SIG-M5 (cell line): ENCODE data around the gene LRMDA.

Experiments
- DNase-seq: peaks from one replicate; lab custom pipeline; 2025; lab: John Stamatoyannopoulos, UW

Gene LRMDA

GRCh38 chr10:75425291-75426079, 5.9 kb upstream of the LRMDA start:
- DNase-seq = no peak

GRCh38 chr10:75426880-75427279, 4.5 kb upstream of the LRMDA start:
- no peak for DNase-seq

- DNase-seq = no peak
These were observed 3.5 kb upstream of the LRMDA start for GRCh38 chr10:75427951-75428350.

- DNase-seq = peak; percentile 1
These were observed 2.8 kb upstream of the LRMDA start for GRCh38 chr10:75428434-75429158.

- DNase-seq = no peak
These were observed 2.1 kb upstream of the LRMDA start for GRCh38 chr10:75429159-75429827.

GRCh38 chr10:75430000-75430763, 1.2 kb upstream of the LRMDA start:
- no peak for DNase-seq

- DNase-seq = no peak
These were observed 752 bp downstream of the LRMDA start for GRCh38 chr10:75432176-75432575.

GRCh38 chr10:75432763-75433162, 1.3 kb downstream of the LRMDA start:
- DNase-seq = no peak

GRCh38 chr10:75433216-75433615, 1.8 kb downstream of the LRMDA start:
- no peak for DNase-seq

GRCh38 chr10:75434291-75434690, 2.9 kb downstream of the LRMDA start:
- no peak for DNase-seq

- DNase-seq = no peak
These were observed 3.9 kb downstream of the LRMDA start for GRCh38 chr10:75435291-75435690.

- DNase-seq = no peak
These were observed 5.5 kb downstream of the LRMDA start for GRCh38 chr10:75436896-75437295.

GRCh38 chr10:75437693-75438092, 6.3 kb downstream of the LRMDA start:
- DNase-seq = no peak

- DNase-seq = no peak
These were observed 6.9 kb downstream of the LRMDA start for GRCh38 chr10:75438275-75438674.

- no peak for DNase-seq
These were observed 8.4 kb downstream of the LRMDA start for GRCh38 chr10:75439811-75440210.

GRCh38 chr10:75440271-75440793, 8.9 kb downstream of the LRMDA start:
- no peak for DNase-seq

GRCh38 chr10:75441196-75441595, 9.8 kb downstream of the LRMDA start:
- DNase-seq = no peak

- no peak for DNase-seq
These were observed 10.3 kb downstream of the LRMDA start for GRCh38 chr10:75441682-75442081.

GRCh38 chr10:75443362-75443761, 11.9 kb downstream of the LRMDA start:
- no peak for DNase-seq

GRCh38 chr10:75444781-75445386, 13.5 kb downstream of the LRMDA start:
- DNase-seq = no peak

GRCh38 chr10:75446508-75446907, 15.1 kb downstream of the LRMDA start:
- no peak for DNase-seq

- no peak for DNase-seq
These were observed 16.7 kb downstream of the LRMDA start for GRCh38 chr10:75448166-75448565.
